K562 (cell line): ENCODE data around the gene CHRNA10. TPM values are rescaled to one million over a fixed set of nuclear protein-coding genes. Genes with fewer than 3 reads are reported as not detected.

ENCODE experiments used
- ATAC-seq: fragments of 200-7000 bp; cut with Tn5 transposase; 3 replicates; pipeline ENCODE4 v1.9.1; 2020; ENCODE audit warnings: moderate library complexity
- BruUV-seq: library from RNA; stranded (reverse); fragments of 400-500 nt; replicated peaks from 2 replicates; lab custom pipeline; 2021; lab: Mats Ljungman, UMichigan
- CTCF ChIA-PET: fragments of 300-600 bp; formaldehyde crosslinking; extraction: SDS; loops from one replicate; lab custom pipeline; 2021; ENCODE audit warnings: low intra/inter-chr PET ratio; lab: Yijun Ruan, JAX
- POLR2A ChIA-PET: fragments of 300-600, 350-650 bp; sonication (Branson Sonifier 250); formaldehyde crosslinking; extraction: SDS; loops from one replicate; lab custom pipeline; 2021; ENCODE audit warnings: antibody characterized with exemption, inconsistent platforms; lab: Yijun Ruan, JAX
- DNase-seq, 4 experiments: peaks; one replicate each; pipeline versions ENCODE4 v3.0.0 to v3.0.0-alpha.2; 2011 to 2018; ENCODE audit warnings: low spot score in 3 of 4, mixed read lengths in 3 of 4; ENCODE audit errors: extremely low read depth in 1 of 4
- FAIRE-seq: peaks from 2 replicates; lab custom pipeline; 2011; peaks lifted over from hg19 to GRCh38; lab: Jason Lieb, UNC
- H2AFZ ChIP-seq: 2 replicates; pipeline ENCODE4 v1.6.0; 2011; ENCODE audit warnings: low read depth, low read length, control low read depth, inconsistent platforms
- H3K27ac ChIP-seq: fragments of 200-600 bp; 3 replicates; pipeline ENCODE4 v1.8.0; 2011; ENCODE audit warnings: low read depth, mild to moderate bottlenecking, control low read depth, inconsistent platforms, low read length, moderate library complexity, mixed read lengths; ENCODE audit errors: extremely low read depth
- H3K27me3 ChIP-seq, 2 experiments: fragments of 300-600 bp in 1 of 2; 2 replicates in 1 of 2; 3 replicates in 1 of 2; pipeline versions ENCODE4 v1.6.0 to v1.8.0; 2011; ENCODE audit warnings: inconsistent platforms in 2 of 2, low read length in 2 of 2, mild to moderate bottlenecking in 1 of 2, mixed read lengths in 1 of 2, moderate library complexity in 1 of 2; ENCODE audit not compliant: control insufficient read depth in 2 of 2, insufficient read depth in 2 of 2
- H3K36me3 ChIP-seq: fragments of 300-600 bp; 3 replicates; pipeline ENCODE4 v1.8.0; 2011; ENCODE audit warnings: mild to moderate bottlenecking, low read length, inconsistent platforms; ENCODE audit not compliant: control insufficient read depth, insufficient read depth
- H3K4me1 ChIP-seq, 2 experiments: fragments of 200-600 bp in 1 of 2; replicated peaks in 1 of 2; 2 replicates in 1 of 2; 3 replicates in 1 of 2; pipeline versions ENCODE4 v1.5.1 to v1.8.0; 2011; ENCODE audit warnings: inconsistent platforms in 2 of 2, low read length in 2 of 2, mild to moderate bottlenecking in 1 of 2, mixed read lengths in 1 of 2, moderate library complexity in 1 of 2; ENCODE audit not compliant: control insufficient read depth in 2 of 2, insufficient read depth in 2 of 2
- H3K4me2 ChIP-seq: 2 replicates; pipeline ENCODE4 v1.6.1; 2011; ENCODE audit warnings: low read length, control low read depth, inconsistent platforms, mixed read lengths; ENCODE audit not compliant: insufficient read depth
- H3K4me3 ChIP-seq: fragments of 200-600 bp; sonication (generic), shearing (Covaris generic); 2 replicates; pipeline ENCODE4 v1.5.1; 2016; ENCODE audit warnings: control low read depth, inconsistent platforms
- H3K79me2 ChIP-seq: fragments of 200-600 bp; 3 replicates; pipeline ENCODE4 v1.8.0; 2011; ENCODE audit warnings: low read length, inconsistent platforms; ENCODE audit not compliant: control insufficient read depth, insufficient read depth
- H3K9ac ChIP-seq, 2 experiments: 2 replicates each; pipeline versions ENCODE4 v1.6.0 to v1.6.1; 2011; ENCODE audit warnings: low read depth in 2 of 2, low read length in 2 of 2, control low read depth in 1 of 2, inconsistent platforms in 1 of 2, mild to moderate bottlenecking in 1 of 2, mixed read lengths in 1 of 2; ENCODE audit not compliant: insufficient read depth in 1 of 2
- H3K9me1 ChIP-seq: one replicate; pipeline ENCODE4 v1.6.0; 2011; ENCODE audit warnings: inconsistent platforms, mild to moderate bottlenecking, low read length, moderate library complexity; ENCODE audit not compliant: control insufficient read depth, insufficient read depth
- H3K9me3 ChIP-seq: replicated peaks from 2 replicates; pipeline ENCODE4 v1.5.1; 2011; ENCODE audit warnings: low read depth, low read length, inconsistent platforms; ENCODE audit not compliant: control insufficient read depth, insufficient read depth
- H4K20me1 ChIP-seq: replicated peaks from 2 replicates; pipeline ENCODE4 v1.6.1; 2011; ENCODE audit warnings: low read length, inconsistent platforms, mixed read lengths; ENCODE audit not compliant: control insufficient read depth, insufficient read depth
- CHD1 ChIP-seq: fragments of 200-600 bp; sonication (generic); IDR thresholded peaks from one replicate; pipeline ENCODE4 v1.6.1; 2012; ENCODE audit warnings: mild to moderate bottlenecking, moderate library complexity, low read length, inconsistent platforms
- DACH1 ChIP-seq: fragments of 450-650 bp; IDR thresholded peaks from 2 replicates; pipeline ENCODE4 v1.6.1; 2018; ENCODE audit not compliant: partially characterized antibody
- FOS ChIP-seq: IDR thresholded peaks from 3 replicates; pipeline ENCODE4 v1.6.1; 2011; ENCODE audit not compliant: insufficient read length; ENCODE audit errors: extremely low read depth
- FOSL1 ChIP-seq: fragments of 200-800 bp; sonication (Bioruptor generic); conservative IDR thresholded peaks from 2 replicates; pipeline ENCODE4 v1.6.1; 2016; ENCODE audit warnings: missing genetic modification characterization, missing compliant biosample characterization
- HCFC1 ChIP-seq: IDR thresholded peaks from 2 replicates; pipeline ENCODE4 v1.6.1; 2012; ENCODE audit warnings: low read depth, low read length, improper control_type of control experiment
- HSF4 ChIP-seq: fragments of 250-450 bp; sonication (Bioruptor Pico); IDR thresholded peaks from 2 replicates; pipeline ENCODE4 v2.1.2; 2022; ENCODE audit warnings: mild to moderate bottlenecking, moderate library complexity, borderline replicate concordance
- KHSRP ChIP-seq: fragments of 450-650 bp; IDR thresholded peaks from 2 replicates; pipeline ENCODE4 v1.6.1; 2017
- KLF1 ChIP-seq: fragments of 450-650 bp; IDR thresholded peaks from 2 replicates; pipeline ENCODE4 v1.6.1; 2016; ENCODE audit warnings: missing genetic modification characterization, missing compliant biosample characterization
- MECOM ChIP-seq: fragments of 250-450 bp; sonication (Bioruptor Pico); IDR thresholded peaks from 2 replicates; pipeline ENCODE4 v1.8.0; 2022; ENCODE audit warnings: inconsistent platforms
- NCOR1 ChIP-seq: fragments of 450-650 bp; IDR thresholded peaks from 2 replicates; pipeline ENCODE4 v1.6.1; 2016; ENCODE audit warnings: mild to moderate bottlenecking, moderate library complexity
- NFIC ChIP-seq: fragments of 450-650 bp; IDR thresholded peaks from 2 replicates; pipeline ENCODE4 v1.6.1; 2017; ENCODE audit warnings: mild to moderate bottlenecking, inconsistent platforms
- NR1H2 ChIP-seq: sonication (generic); formaldehyde crosslinking; IDR thresholded peaks from 2 replicates; pipeline ENCODE4 v1.4.0; 2020; ENCODE audit warnings: mild to moderate bottlenecking, missing genetic modification reagents
- OTX1 ChIP-seq: fragments of 450-650 bp; formaldehyde crosslinking; IDR thresholded peaks from 2 replicates; pipeline ENCODE4 v1.4.0; 2022; ENCODE audit warnings: mild to moderate bottlenecking
- TEAD1 ChIP-seq, 2 experiments: fragments of 450-650 bp in 1 of 2; sonication (generic) in 1 of 2; formaldehyde crosslinking; IDR thresholded peaks; 2 replicates each; pipeline versions ENCODE4 v1.4.0 to v1.8.0; 2020 to 2022; ENCODE audit warnings: mild to moderate bottlenecking in 2 of 2, missing genetic modification reagents in 1 of 2
- TFAP4 ChIP-seq: sonication (generic); formaldehyde crosslinking; IDR thresholded peaks from 2 replicates; pipeline ENCODE4 v1.8.0; 2022; ENCODE audit warnings: missing genetic modification reagents, mild to moderate bottlenecking, moderate library complexity, borderline replicate concordance
- UBTF ChIP-seq, 2 experiments: IDR thresholded peaks; 2 replicates each; pipeline ENCODE4 v1.6.1; 2012; ENCODE audit warnings: improper control_type of control experiment in 2 of 2, low read depth in 2 of 2, low read length in 2 of 2, borderline replicate concordance in 1 of 2
- ZBTB8A ChIP-seq: fragments of 450-650 bp; IDR thresholded peaks from 2 replicates; pipeline ENCODE4 v1.6.1; 2018; ENCODE audit warnings: mild to moderate bottlenecking, moderate library complexity; ENCODE audit not compliant: partially characterized antibody
- ZFP91 ChIP-seq: sonication (generic); formaldehyde crosslinking; IDR thresholded peaks from 2 replicates; pipeline ENCODE4 v1.8.0; 2022; ENCODE audit warnings: mild to moderate bottlenecking, missing genetic modification reagents
- ZNF354B ChIP-seq: fragments of 250-450 bp; sonication (Bioruptor Pico); IDR thresholded peaks from 2 replicates; pipeline ENCODE4 v1.4.0; 2020
- ZNF778 ChIP-seq: fragments of 450-650 bp; formaldehyde crosslinking; IDR thresholded peaks from 2 replicates; pipeline ENCODE4 v1.4.0; 2020; ENCODE audit warnings: mild to moderate bottlenecking, moderate library complexity
- WGBS: fragments of 100-300 bp; shearing (Covaris generic); methylation state at CpG from one replicate; pipeline ENCODE4 v1.1.6; 2016; ENCODE audit warnings: low coverage, mixed read lengths; ENCODE audit not compliant: insufficient coverage; ENCODE audit errors: missing lambda C conversion rate; 5-methylcytosine and 5-hydroxymethylcytosine counted together
- in situ Hi-C: fragments of 300-500 bp; cut with MboI; formaldehyde crosslinking; loops from 4 replicates; pipeline ENCODE4 v1.15.0; 2018; ENCODE audit warnings: inconsistent platforms, mixed read lengths
- intact Hi-C: fragments of 100-400 bp; cut with micrococcal nuclease; formaldehyde crosslinking; loops from 2 replicates; pipeline ENCODE4 v1.14.2; 2022
- polyA plus RNA-seq, 8 experiments: library from polyadenylated mRNA; depleted of rRNA in 4 of 8; stranded (reverse) in 5 of 8; unstranded in 3 of 8; fragments of >200 nt; fragmentation: Nextera tagmentation in 2 of 8; fragmentation: Illumina TruSeq in 1 of 8; extraction: Ambion mirVana in 2 of 8; extraction: Trizol in 1 of 8; gene quantifications; 2 replicates each; pipeline versions ENCODE4 v1.2.1 to v1.2.3, GENCODE V29; 2011 to 2014; ENCODE audit warnings: inconsistent platforms in 1 of 8, missing spikeins in 1 of 8
- total RNA-seq, 7 experiments: library from RNA; depleted of rRNA in 6 of 7; stranded (reverse); fragments of >200 nt in 6 of 7; fragmentation: Illumina TruSeq in 2 of 7; extraction: Trizol in 2 of 7; gene quantifications; 2 replicates each; pipeline versions ENCODE4 v1.2.1 to v1.2.3, GENCODE V29; 2011 to 2021; ENCODE audit warnings: low replicate concordance in 1 of 7

Gene CHRNA10
- total and polyA plus RNA-seq, 9 of the 15 experiments (the other 6 are each of a cell fraction or from before 2014, with no cell fraction given): 0.35 to 1.9 (median 0.81) TPM

DNA sequence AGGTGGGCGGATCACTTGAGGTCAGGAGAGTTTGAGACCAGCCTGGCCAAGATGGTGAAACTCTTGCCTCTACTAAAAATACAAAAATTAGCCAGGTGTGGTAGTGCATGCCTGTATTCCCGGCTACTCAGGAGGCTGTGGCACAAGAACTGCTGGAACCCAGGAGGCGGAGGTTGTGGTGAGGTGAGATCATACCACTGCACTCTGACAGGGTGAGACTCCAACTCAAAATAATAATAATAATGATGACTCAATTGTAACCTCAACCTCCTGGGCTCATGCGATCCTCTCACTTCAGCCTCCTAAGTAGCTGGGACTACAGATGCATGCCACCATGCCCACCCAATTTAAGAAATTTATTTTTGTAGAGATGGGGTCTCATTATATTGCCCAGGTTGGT is 15.6 kb upstream of the CHRNA10 start:
- BruUV-seq: no TSS peak
- DNase-seq (no peak), FAIRE-seq (no peak)
- ChIA-PET CTCF (no interaction called here), POLR2A (no interaction called here)
- Histone ChIP-seq H3K27me3 (no peaks in the 10 kb centered on the region), H3K27ac (no peak overlapping the region), H2AFZ (no peak overlapping the region), H3K9me1 (no peaks in the 10 kb centered on the region), H3K9me3 (no peaks in the 10 kb centered on the region), H3K36me3 (peaks cover 83% of the 10 kb centered on the region), H3K4me1 (peaks cover 0 to 5% of the 10 kb centered on the region in 2 experiments; a peak in 3 of 5 replicates), H3K4me2 (no peak overlapping the region), H3K4me3 (no peak overlapping the region)
- intact Hi-C loops: no loop called here
- no peak for TF ChIP-seq NFIC
- TF ChIP-seq TFAP4 (CRISPR knock-in tag): no peak
- no peak for TF ChIP-seq KLF1 (tag)
- TF ChIP-seq FOSL1 (tag): no peak
- TF ChIP-seq ZFP91 (CRISPR knock-in tag): no peak
- no peak for TF ChIP-seq OTX1 (CRISPR knock-in tag)
- no peak for TF ChIP-seq HCFC1
- TF ChIP-seq TEAD1 (CRISPR knock-in tag; IDR thresholded peaks at IDR 0.05): no peak
- TF ChIP-seq ZNF778 (CRISPR knock-in tag): no peak
- TF ChIP-seq DACH1: no peak
- TF ChIP-seq ZBTB8A: no peak
- no peak for TF ChIP-seq FOS
- TF ChIP-seq KHSRP: no peak
- no peak for TF ChIP-seq MECOM (CRISPR knock-in tag)
- TF ChIP-seq ZNF354B (CRISPR knock-in tag): no peak
- TF ChIP-seq NR1H2 (CRISPR knock-in tag): no peak
- TF ChIP-seq HSF4 (CRISPR knock-in tag): no peak
- no peak for TF ChIP-seq UBTF (IDR thresholded peaks at IDR 0.05; ENCODE audit: borderline replicate concordance in 1 of 2, low read depth in 2 of 2, low read length in 2 of 2)
- TF ChIP-seq CHD1: no peak
- no peak for TF ChIP-seq NCOR1
- TF ChIP-seq, all 486 proteins: peak for 0
- Histone ChIP-seq H4K20me1 (no peaks in the 10 kb centered on the region; the same call in 1 of the 2 replicates), H3K9ac (no peak overlapping the region), H3K79me2 (no peaks in the 10 kb centered on the region)
- 58% methylated on average over 4 of the region's 4 CpGs for WGBS
- in situ Hi-C loops: no loop called here
- ATAC-seq: no peak
